Measurements from ENCODE around the gene ZRANB1.

DNA sequence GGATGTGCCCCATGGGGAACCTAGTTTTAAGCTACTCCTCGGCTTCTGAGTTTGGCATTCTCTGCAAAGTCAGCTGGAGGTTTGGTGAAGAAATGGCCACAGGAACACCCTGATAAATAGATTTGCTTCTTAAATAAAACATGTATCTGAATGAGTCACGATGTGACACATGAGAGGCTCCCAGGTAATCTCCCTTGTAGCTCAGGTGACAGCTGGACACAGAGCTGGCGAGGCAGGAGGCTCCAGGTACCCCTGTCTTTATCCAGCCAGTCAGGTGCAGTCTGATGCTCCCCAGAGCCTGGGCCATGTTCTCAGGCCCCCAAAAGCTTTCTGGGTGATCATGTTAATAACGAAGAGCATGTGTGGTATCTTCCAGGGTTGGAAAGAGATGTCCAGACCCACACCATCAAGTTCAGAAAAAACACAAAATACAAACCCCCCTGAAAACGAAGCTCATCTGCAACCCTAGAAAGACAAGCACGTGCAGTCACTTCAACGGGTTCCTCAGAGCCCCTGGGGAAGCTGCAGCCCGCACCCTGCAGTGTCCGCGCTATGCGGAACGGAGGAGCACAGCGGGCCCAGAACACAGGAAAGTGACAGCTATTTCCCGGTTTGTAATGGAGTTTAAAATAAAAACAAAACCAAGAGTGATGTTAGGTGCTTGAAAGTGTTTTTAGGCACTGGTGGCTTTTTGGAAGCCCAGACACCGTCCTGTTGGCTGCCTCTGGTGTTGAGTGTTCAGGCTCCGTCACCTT is 69.4 kb downstream of the ZRANB1 start:
- TF ChIP-seq, protein P1, sequence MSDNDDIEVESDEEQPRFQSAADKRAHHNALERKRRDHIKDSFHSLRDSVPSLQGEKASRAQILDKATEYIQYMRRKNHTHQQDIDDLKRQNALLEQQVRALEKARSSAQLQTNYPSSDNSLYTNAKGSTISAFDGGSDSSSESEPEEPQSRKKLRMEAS (IDR thresholded peaks at IDR 0.05; ENCODE audit: low read depth, low read length) = no peak
- no peak for TF ChIP-seq SPI1 (IDR thresholded peaks at IDR 0.05; ENCODE audit: borderline replicate concordance, insufficient read depth, low read depth, low read length)
- no peak for TF ChIP-seq CBX3 (IDR thresholded peaks at IDR 0.05; ENCODE audit: borderline replicate concordance, low read depth)
- TF ChIP-seq EP300 (IDR thresholded peaks at IDR 0.05; ENCODE audit: borderline replicate concordance in 1 of 2, control insufficient read depth in 1 of 2, low read depth in 2 of 2, low read length in 2 of 2) = no peak
- TF ChIP-seq, protein P2, sequence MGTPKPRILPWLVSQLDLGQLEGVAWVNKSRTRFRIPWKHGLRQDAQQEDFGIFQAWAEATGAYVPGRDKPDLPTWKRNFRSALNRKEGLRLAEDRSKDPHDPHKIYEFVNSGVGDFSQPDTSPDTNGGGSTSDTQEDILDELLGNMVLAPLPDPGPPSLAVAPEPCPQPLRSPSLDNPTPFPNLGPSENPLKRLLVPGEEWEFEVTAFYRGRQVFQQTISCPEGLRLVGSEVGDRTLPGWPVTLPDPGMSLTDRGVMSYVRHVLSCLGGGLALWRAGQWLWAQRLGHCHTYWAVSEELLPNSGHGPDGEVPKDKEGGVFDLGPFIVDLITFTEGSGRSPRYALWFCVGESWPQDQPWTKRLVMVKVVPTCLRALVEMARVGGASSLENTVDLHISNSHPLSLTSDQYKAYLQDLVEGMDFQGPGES (IDR thresholded peaks at IDR 0.05) = no peak
- TF ChIP-seq, protein P3, sequence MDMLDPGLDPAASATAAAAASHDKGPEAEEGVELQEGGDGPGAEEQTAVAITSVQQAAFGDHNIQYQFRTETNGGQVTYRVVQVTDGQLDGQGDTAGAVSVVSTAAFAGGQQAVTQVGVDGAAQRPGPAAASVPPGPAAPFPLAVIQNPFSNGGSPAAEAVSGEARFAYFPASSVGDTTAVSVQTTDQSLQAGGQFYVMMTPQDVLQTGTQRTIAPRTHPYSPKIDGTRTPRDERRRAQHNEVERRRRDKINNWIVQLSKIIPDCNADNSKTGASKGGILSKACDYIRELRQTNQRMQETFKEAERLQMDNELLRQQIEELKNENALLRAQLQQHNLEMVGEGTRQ (IDR thresholded peaks at IDR 0.05; ENCODE audit: borderline replicate concordance, low read depth, low read length) = no peak
- TF ChIP-seq, protein P4, sequence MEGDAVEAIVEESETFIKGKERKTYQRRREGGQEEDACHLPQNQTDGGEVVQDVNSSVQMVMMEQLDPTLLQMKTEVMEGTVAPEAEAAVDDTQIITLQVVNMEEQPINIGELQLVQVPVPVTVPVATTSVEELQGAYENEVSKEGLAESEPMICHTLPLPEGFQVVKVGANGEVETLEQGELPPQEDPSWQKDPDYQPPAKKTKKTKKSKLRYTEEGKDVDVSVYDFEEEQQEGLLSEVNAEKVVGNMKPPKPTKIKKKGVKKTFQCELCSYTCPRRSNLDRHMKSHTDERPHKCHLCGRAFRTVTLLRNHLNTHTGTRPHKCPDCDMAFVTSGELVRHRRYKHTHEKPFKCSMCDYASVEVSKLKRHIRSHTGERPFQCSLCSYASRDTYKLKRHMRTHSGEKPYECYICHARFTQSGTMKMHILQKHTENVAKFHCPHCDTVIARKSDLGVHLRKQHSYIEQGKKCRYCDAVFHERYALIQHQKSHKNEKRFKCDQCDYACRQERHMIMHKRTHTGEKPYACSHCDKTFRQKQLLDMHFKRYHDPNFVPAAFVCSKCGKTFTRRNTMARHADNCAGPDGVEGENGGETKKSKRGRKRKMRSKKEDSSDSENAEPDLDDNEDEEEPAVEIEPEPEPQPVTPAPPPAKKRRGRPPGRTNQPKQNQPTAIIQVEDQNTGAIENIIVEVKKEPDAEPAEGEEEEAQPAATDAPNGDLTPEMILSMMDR (IDR thresholded peaks at IDR 0.05 in 2 of 3, conservative IDR thresholded peaks at IDR 0.05 in 1 of 3; ENCODE audit: control insufficient read depth in 2 of 3, extremely low read depth in 1 of 3, insufficient read depth in 1 of 3, low read depth in 3 of 3, low read length in 3 of 3) = no peak
- TF ChIP-seq TCF7 (IDR thresholded peaks at IDR 0.05; ENCODE audit: borderline replicate concordance) = no peak
